ENCODE measurements around the gene SLC39A12. TPM values are rescaled to one million over a fixed set of nuclear protein-coding genes. Genes with fewer than 3 reads are reported as not detected.

SLC39A12 gene
- total RNA-seq, 2 donors from 2014 or later: not detected

DNA sequence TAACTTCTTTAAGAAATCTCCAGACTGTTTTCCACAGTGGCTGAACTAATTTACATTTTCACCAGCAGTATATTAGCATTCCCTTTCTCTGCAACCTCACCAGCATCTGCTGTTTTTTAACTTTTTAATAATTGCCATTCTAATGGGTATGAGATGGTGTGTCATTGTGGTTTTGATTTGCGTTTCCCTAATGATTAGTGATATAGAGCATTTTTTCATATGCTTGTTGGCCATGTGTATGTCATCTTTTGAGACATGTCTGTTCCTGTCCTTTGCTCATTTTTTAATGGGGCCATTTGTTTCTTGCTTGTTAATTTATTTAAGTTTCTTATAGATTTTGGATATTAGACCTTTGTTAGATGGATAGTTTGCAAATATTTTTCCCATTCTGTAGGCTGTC lies 68.8 kb downstream of the SLC39A12 start:
- Histone ChIP-seq H3K27me3 (ENCODE audit: control insufficient read depth, insufficient read depth, low read length, poor library complexity, severe bottlenecking) (no peaks in the 10 kb centered on the region), H3K4me1 (ENCODE audit: control insufficient read depth, insufficient read depth, low read length) (no peaks in the 10 kb centered on the region), H3K9ac (ENCODE audit: extremely low read depth, low read length, poor library complexity, severe bottlenecking) (no peak overlapping the region), H3K4me3 (ENCODE audit: low read length) (no peak overlapping the region), H3K36me3 (ENCODE audit: control insufficient read depth, insufficient read depth, low read length) (no peaks in the 10 kb centered on the region), H3K9me3 (ENCODE audit: control insufficient read depth, low read length) (peaks cover 6% of the 10 kb centered on the region), H3K27ac (ENCODE audit: low read depth, low read length) (no peak overlapping the region)
- H3K27ac Mint-ChIP-seq: no peak overlapping the region
- H3K4me3 Mint-ChIP-seq: no peak overlapping the region
- peaks cover 4% of the 10 kb centered on the region for H3K9me3 Mint-ChIP-seq
- no peak for DNase-seq
- H3K36me3 Mint-ChIP-seq (ENCODE audit: low read depth): no peaks in the 10 kb centered on the region
- WGBS, 2 experiments (ENCODE audit: insufficient coverage in 1 of 2, insufficient read length in 1 of 2): 88 to 97% methylated on average over 1 of the region's 1 CpG
- TF ChIP-seq, protein P1, sequence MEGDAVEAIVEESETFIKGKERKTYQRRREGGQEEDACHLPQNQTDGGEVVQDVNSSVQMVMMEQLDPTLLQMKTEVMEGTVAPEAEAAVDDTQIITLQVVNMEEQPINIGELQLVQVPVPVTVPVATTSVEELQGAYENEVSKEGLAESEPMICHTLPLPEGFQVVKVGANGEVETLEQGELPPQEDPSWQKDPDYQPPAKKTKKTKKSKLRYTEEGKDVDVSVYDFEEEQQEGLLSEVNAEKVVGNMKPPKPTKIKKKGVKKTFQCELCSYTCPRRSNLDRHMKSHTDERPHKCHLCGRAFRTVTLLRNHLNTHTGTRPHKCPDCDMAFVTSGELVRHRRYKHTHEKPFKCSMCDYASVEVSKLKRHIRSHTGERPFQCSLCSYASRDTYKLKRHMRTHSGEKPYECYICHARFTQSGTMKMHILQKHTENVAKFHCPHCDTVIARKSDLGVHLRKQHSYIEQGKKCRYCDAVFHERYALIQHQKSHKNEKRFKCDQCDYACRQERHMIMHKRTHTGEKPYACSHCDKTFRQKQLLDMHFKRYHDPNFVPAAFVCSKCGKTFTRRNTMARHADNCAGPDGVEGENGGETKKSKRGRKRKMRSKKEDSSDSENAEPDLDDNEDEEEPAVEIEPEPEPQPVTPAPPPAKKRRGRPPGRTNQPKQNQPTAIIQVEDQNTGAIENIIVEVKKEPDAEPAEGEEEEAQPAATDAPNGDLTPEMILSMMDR (conservative IDR thresholded peaks at IDR 0.05): no peak
- H3K27me3 Mint-ChIP-seq (ENCODE audit: insufficient read depth): no peaks in the 10 kb centered on the region
- H3K4me1 Mint-ChIP-seq: no peaks in the 10 kb centered on the region

DNA sequence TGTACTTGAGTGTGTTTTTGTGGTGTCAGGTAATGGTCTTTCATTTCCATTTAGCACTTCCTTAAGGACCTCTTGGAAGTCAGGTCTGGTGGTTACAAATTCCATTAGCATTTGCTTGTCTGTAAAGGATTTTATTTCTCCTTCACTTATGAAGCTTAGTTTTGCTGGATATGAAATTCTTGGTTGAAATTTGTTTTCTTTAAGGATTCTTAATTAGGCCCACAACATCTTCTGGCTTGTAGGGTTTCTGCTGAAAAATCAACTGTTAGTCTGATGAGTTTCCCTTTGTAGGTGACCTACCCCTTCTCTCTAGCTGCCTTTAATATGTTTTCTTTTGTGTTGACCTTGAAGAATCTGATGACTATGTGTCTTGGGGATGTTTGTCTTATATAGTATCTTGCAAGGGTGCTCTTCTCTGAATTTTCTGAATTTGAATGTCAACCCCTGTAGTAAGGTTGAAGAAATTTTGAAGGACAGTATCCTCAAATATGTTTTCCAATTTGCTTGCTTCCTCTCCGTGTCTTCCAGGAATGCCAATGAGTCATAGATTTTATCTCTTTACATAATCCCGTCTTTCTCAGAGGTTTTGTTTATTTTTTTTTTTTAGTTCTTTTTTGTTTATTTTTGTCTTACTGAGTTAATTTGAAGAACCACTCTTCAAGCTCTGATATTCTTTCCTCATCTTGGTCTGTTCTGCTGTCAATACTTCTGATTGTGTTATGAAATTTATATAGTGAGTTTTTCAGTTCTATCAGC lies 70.2 kb downstream of the SLC39A12 start:
- Histone ChIP-seq H3K4me3 (ENCODE audit: low read length) (no peak overlapping the region), H3K9me3 (ENCODE audit: control insufficient read depth, low read length) (peaks cover 6% of the 10 kb centered on the region), H3K27ac (ENCODE audit: low read depth, low read length) (no peak overlapping the region), H3K36me3 (ENCODE audit: control insufficient read depth, insufficient read depth, low read length) (no peaks in the 10 kb centered on the region), H3K27me3 (ENCODE audit: control insufficient read depth, insufficient read depth, low read length, poor library complexity, severe bottlenecking) (no peaks in the 10 kb centered on the region), H3K4me1 (ENCODE audit: control insufficient read depth, insufficient read depth, low read length) (no peaks in the 10 kb centered on the region), H3K9ac (ENCODE audit: extremely low read depth, low read length, poor library complexity, severe bottlenecking) (no peak overlapping the region)
- Mint-ChIP-seq H3K27me3 (ENCODE audit: insufficient read depth) (no peaks in the 10 kb centered on the region), H3K27ac (no peak overlapping the region), H3K4me1 (no peaks in the 10 kb centered on the region), H3K36me3 (ENCODE audit: low read depth) (no peaks in the 10 kb centered on the region), H3K4me3 (no peak overlapping the region), H3K9me3 (peaks cover 2% of the 10 kb centered on the region)
- TF ChIP-seq, protein P1 (conservative IDR thresholded peaks at IDR 0.05): no peak
- WGBS, 2 experiments (ENCODE audit: insufficient coverage in 1 of 2, insufficient read length in 1 of 2): 80% methylated on average over 1 of the region's 2 CpGs; no CpG with 5 or more reads in 1 of the 2 experiments
- no peak for DNase-seq

DNA sequence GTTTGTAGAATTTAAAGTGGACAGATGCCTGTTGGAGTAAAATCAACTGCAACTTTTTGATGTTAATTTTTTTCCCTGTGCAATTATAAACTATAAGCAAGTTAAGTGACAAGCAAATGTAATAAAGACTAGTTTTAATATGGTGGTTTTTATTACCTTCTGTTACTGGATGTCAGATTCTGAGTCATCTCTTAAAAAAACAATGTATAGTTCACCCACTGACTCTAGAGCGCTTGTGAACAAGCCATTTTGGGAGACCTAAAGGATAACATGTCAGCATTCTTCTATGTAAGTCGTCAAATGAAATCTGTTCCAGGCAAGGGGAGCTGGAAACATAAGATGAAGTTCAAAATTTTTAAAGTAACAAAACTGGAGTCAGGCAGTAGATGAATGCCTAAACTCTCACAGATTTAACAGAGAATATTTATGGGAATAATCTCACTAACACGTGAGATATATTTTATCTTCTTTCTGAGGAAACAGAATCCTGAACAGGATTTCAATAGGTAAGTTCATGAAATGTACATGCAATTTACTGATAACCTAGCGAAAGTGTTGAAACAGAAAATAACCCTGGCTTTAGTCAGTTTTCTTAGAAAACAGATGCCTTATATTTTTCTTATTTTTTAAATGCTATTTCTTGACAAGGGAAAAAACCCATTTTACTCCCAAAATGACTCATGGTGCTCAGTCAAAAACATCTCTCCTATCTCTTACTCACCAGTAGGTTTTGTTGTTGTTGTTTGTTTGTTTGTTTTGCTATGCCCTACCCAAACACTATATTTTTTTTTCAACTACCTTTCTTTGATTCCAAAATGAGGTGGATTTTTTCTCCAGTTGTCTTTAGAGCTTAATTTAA lies 91.7 kb downstream of the SLC39A12 start:
- Histone ChIP-seq H3K27ac (ENCODE audit: low read depth, low read length) (no peak overlapping the region), H3K27me3 (ENCODE audit: control insufficient read depth, insufficient read depth, low read length, poor library complexity, severe bottlenecking) (no peaks in the 10 kb centered on the region), H3K4me1 (ENCODE audit: control insufficient read depth, insufficient read depth, low read length) (peaks cover 4% of the 10 kb centered on the region), H3K4me3 (ENCODE audit: low read length) (no peak overlapping the region), H3K9ac (ENCODE audit: extremely low read depth, low read length, poor library complexity, severe bottlenecking) (no peak overlapping the region), H3K9me3 (ENCODE audit: control insufficient read depth, low read length) (no peaks in the 10 kb centered on the region), H3K36me3 (ENCODE audit: control insufficient read depth, insufficient read depth, low read length) (no peaks in the 10 kb centered on the region)
- Mint-ChIP-seq H3K27me3 (ENCODE audit: insufficient read depth) (no peaks in the 10 kb centered on the region), H3K27ac (peak overlapping the region; percentile 16), H3K36me3 (ENCODE audit: low read depth) (no peaks in the 10 kb centered on the region), H3K9me3 (no peaks in the 10 kb centered on the region), H3K4me3 (no peak overlapping the region), H3K4me1 (peaks cover 7% of the 10 kb centered on the region)
- no peak for DNase-seq
- TF ChIP-seq, protein P1 (conservative IDR thresholded peaks at IDR 0.05): no peak
- WGBS, 2 experiments (ENCODE audit: insufficient coverage in 1 of 2, insufficient read length in 1 of 2): 96 to 97% methylated on average over 3 to 4 of the region's 4 CpGs

All from endodermal cell (in vitro differentiated cells).